Occipital lobe (tissue), 2 donors: ENCODE results near the gene DQX1. TPM values are rescaled to one million over a fixed set of nuclear protein-coding genes. Genes with fewer than 3 reads are reported as not detected.

Experiments
- DNase-seq: peaks from one replicate; lab custom pipeline; 2025; lab: John Stamatoyannopoulos, UW
- total RNA-seq: library from RNA; depleted of rRNA; stranded (reverse); fragments of >200 nt; gene quantifications from one replicate; pipeline ENCODE4 v1.2.3, GENCODE V29; 2014

DQX1 gene
- total RNA-seq, 1 donor from 2014 or later: not detected

- DNase-seq: no peak
Observed at GRCh38 chr2:74531666-74532065, 5.6 kb upstream of the DQX1 start.

DNA sequence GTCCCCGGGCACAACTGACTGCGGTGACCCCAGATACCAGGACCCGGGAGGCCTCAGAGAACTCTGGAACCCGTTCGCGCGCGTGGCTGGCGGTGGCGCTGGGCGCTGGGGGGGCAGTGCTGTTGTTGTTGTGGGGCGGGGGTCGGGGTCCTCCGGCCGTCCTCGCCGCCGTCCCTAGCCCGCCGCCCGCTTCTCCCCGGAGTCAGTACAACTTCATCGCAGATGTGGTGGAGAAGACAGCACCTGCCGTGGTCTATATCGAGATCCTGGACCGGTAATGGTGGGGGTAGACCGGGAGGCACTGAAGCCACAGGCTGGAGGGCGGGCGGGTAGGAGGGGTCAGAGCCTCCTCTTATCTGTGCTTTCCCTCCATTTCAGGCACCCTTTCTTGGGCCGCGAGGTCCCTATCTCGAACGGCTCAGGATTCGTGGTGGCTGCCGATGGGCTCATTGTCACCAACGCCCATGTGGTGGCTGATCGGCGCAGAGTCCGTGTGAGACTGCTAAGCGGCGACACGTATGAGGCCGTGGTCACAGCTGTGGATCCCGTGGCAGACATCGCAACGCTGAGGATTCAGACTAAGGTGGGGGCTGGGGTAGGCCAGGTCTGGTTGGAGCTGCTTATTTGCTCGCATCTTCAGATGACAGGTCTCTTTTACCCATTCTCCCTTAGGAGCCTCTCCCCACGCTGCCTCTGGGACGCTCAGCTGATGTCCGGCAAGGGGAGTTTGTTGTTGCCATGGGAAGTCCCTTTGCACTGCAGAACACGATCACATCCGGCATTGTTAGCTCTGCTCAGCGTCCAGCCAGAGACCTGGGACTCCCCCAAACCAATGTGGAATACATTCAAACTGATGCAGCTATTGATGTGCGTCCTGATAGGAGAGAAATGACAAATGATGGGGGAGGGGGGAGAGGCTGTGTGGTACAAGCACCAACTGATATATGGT lies 4.5 kb upstream of the DQX1 start:
- DNase-seq: peak; percentile 20

- DNase-seq: peak; percentile 99
Observed at GRCh38 chr2:74529357-74530238, 3.6 kb upstream of the DQX1 start, which contains the start of the genes AUP1 and HTRA2. Gene AUP1, minus strand, starts transcription at chr2:74529706. Its CDS starts 77 bp downstream, at chr2:74529629. Gene HTRA2, plus strand, starts transcription at chr2:74529933. Its CDS starts 74 bp downstream, at chr2:74530007.

DNA sequence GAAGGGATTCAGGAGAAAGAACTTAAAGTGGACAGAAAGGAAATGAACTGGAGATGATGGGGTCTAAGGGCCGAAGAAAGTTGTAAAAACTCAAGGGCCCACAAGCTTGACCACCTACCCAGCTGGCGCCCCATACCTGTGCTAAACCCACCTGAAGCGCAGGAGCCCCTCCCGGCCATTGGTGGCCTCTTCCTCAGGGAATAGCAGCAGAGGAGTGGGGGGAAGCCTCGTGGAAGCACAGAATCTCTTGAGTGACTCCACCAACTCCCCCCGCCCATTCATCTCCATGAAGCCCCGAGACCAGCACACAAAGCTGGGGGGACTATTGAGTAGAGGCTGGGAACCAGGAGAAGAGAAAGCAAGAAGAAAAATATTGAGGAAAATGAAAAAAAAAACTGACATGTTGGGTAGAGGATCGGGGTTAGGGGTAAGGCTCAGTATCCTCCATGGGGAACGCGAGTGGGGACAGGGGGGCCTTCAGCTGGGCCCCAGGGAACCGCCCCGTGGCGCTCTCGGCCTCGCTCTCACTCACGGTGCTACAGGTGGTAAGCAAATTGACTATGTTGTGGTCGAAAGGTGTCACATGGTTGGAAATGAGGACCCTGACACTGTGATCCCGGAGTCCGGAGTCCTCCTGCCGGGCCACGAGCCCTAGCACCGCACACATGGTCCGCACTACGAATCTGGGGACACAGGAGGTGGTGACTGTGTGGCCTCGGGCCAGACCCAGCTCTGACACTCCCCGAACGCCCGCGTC lies 2.7 kb upstream of the DQX1 start:
- no peak for DNase-seq

- DNase-seq: no peak
Observed at GRCh38 chr2:74527741-74528140, 1.7 kb upstream of the DQX1 start.

DNA sequence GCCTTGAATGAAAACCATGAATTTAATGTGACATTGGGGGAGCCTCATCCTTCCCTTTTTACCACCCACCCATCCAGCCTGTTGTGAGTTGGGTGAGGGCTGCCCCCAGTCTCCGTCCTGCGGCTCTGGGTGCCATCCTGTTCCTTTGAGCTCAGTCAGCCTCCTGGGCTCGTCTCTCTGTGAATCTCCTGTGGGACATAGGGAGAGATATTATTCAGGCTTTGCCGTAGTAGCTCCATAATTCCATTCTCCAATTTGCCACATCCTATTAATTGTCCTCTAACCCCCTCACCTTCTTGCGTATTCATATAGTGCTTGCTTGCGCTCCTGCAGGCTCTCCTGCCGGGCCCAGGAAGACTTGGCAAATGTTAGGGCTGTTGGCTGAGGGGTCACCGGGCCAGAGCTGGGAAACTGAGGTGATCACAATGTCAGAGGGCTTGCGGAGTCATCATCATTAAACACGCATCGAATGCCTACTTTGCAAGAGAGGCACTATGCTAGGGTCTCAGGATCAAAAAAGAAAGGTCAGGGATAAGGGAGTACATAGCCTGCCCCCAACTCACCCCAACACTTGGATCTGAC lies 709 bp upstream of the DQX1 start:
- no peak for DNase-seq

DNA sequence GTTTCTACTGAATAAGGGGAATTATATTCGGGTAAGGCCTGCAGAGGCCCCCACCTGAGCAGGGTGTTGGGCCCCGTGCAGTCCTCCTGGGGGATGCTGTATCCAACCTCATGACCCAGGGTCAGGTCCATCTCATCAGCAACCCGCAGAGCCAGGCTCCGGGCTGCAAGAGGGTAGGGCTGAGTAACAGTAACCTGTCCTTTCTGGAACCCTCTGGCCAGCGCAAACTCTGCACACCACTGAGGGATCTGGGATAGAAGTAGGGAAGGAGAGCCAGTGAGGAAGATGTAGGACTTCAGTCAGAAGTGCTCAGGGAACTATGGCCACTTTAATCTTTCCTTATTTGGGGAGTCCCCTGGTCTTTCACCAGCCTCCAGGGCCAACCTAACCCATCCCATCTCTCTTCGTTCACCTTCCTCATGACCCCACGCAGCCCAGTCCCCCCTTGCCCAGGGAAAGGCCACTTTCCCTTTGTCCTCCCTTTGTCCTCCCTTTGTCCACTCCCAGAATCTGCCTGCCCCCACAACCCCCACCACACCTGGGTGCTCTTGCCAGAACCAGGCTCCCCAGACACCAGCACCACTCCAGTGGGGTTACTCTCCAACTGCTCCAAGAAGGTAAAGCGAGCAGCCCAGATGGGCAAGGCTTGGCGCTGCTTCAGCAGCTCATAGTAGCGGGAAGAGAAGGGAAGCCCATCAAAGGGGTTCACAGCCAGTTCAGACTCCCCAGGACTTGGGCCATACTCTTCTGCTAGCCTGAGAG lies 895 bp downstream of the DQX1 start:
- no peak for DNase-seq

DNA sequence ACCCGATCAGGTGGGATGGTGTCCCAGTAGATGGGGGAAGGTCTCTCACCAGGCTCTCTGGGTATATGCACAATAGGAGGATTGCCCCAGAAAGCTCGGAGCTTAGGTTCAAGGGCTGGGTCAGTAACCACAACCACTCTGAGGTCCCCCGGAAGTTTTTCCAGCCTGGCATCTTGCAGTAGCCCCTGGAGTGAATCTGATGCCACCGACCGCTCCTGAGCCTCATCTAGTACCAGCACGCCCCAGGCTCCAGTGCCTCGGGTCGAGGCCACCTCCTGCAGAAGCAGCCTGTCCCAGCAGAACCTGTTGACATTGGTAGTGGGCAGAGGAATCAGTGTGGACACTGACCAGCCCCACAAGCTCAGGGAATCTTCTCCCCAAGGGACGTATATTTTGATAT lies 2.0 kb downstream of the DQX1 start:
- no peak for DNase-seq

DNA sequence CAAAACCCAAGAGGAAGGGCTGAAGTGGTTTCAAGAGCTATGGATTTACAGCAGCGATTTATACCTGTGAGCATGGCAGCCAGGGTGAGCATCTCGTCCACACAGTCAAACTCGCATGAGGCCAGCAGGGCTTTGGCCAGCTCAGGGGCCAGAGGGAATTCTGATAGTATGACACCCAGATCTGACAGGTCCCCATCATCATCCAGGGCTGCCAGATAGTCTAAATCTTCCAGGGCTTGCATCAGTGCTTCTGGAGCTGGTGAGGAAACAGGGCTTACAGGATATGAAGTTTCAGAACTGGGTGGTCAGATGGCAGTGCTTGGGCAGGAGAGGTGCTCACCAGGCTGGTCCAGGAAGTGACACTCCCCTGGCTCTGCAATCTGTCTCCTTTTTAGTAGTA lies 3.5 kb downstream of the DQX1 start:
- no peak for DNase-seq

GRCh38 chr2:74516650-74517049 lies 9.4 kb downstream of the DQX1 start:
- DNase-seq: no peak

DNA sequence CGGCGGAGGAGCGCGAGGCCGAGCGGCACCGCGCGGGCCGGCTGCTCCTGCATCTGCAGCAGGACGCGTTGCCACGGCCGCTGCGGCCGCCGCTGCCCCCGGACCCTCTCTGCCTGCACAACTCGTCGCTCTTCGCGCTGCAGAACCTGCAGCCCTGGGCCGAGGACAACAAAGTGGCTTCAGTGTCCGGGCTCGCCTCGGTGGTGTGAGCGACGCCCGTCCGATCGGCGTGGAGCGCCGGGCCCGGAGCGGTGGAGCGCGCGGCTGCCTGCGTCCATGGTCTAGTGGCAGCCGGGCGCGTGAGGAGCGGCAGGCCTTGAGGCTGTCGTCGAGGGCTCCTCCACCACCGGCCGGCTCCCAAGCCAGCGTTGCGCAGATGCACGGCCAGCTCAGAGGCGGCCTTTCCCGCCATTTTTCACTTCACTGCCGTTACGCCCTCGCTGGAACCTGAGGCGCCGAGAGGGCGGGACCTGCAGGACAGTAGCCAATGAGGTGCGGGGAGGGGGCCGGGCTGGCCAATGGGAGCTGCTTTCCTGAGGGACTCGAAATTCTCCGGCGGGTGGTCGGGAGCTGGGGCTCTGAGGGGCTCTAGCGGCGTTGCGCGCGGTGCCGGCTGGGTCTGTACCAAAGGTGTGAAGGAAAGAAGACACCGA lies 9.9 kb downstream of the DQX1 start:
- DNase-seq: no peak

DNA sequence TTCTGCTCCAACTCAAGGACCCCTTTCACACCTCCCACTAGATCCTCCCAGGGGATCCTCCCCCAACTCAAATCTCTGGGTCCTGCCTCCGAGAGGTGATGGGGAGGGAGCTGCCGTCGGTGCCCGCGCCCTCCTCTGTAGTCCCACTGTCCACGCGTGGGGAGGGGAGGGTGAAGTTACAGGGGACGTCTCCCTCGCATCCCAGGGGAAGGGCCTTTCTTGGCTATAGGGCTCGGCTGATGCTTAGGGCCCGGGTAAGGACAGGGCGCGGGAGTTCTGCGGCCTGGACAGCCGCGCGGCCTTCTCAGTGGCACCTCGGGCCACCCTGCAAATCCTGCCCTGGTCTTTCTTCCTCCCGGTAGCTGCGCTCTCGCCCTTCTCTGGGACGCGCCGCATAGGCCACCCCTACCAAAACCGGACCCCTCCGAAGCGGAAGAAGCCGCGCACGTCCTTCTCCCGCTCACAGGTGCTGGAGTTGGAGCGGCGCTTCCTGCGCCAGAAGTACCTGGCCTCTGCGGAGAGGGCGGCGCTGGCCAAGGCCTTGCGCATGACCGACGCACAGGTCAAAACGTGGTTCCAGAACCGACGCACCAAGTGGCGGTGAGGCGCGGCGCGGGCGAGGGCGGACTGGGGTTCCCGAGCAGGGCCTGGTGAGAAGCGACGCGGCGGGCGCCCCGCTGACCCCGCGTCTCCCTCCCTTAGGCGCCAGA lies 10.6 kb downstream of the DQX1 start:
- no peak for DNase-seq

- DNase-seq: no peak
Observed at GRCh38 chr2:74514368-74515270, 11.4 kb downstream of the DQX1 start, which contains the start of gene TLX2. Gene TLX2, plus strand, starts transcription at chr2:74514450. Its CDS starts 357 bp downstream, at chr2:74514807.

- no peak for DNase-seq
Observed at GRCh38 chr2:74513605-74514367, 12.2 kb downstream of the DQX1 start.

DNA sequence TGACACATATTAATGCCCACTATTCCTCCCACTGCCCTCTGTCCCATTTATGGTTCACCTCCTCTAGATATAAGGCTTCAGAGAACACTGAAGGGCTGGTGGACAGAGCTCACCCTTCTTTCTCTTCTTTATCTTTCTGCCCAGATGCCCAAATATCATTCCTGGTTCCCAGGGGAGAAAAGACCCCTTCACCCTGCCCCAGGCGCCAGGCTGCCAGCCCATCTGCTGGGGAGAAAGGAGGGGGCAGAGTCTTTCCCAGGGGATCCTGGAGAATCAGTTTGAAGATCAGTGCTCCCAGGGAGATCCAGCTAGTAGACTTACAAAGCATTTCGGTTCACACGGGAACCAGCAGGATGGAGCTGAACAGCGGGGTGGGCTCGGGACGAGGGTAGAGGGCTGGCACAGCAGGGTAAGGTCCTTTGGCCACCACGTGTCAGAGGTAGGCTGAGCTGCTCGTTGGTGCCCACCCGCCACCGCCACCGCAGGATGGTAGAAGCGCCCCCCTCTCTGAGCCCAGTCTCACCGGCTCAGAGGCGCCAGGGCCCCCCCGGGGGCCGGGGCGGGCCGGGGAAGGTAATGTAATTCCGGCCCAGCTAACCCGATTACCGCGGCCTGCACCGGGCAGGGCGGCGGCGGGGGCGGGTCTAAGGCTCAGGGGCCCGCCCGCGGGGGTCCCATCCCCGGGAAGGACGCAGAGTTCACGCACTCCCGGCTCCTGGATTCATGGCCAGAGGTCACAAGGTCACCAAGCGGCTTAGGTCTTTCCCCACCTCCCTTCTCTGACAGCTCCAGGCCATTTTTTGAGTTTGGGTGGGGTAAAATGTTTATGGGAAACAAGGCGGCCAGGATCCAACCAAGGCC lies 13.1 kb downstream of the DQX1 start:
- no peak for DNase-seq
